ENCODE results near the gene DYSF. TPM values are rescaled to one million over a fixed set of nuclear protein-coding genes. Genes with fewer than 3 reads are reported as not detected.

The DYSF gene
- polyA plus RNA-seq, 1 donor (not counting 4 experiments of a cell fraction or from before 2014, with no cell fraction given): 8.2 TPM

DNA sequence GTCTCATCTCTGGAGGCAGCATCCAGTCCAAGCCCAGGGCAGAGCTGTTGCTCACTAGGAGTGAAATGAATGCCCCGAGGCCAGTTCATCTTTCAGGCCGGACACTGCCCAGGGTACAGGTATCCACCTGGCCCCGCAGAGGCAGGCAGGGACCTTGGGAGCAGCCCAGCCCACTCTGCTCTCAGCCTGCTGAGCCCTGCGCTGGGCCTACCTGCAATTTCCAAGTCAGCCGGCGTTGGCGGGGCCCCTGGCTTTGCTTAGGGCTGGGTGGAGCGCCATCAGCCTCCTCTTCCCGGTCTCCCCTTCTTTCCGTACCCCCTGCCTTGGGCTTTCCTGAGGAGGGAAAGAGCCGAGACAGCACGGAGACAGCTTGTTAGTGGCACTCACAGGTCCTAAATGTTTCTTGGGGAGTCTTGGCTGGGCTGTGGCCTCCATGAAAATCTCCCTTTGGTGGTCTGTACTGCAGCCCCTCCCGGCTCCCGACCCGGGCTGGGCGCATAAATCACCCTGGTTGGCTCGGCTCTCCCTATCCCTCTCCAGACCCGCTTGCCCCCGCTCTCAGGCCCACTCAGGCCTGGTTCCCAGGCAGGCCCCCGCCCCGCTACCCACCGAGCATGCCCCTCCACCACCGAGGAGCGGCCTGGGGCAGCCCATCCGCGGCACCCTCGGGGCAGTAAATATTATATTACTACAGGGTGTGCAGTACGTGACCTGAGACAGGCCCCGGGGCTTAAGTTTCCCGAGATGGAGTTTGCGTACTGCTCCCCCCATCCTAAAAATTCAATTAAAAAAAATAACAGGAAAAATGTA is 106.7 kb downstream of the DYSF start:
- no peaks in the 10 kb centered on the region for H3K9me1 ChIP-seq (ENCODE audit: control insufficient read depth, extremely low read depth, insufficient read depth, low read length)
- H3K27ac ChIP-seq (ENCODE audit: control insufficient read depth, insufficient read depth, low read length): no peak overlapping the region
- TF ChIP-seq EZH2 (IDR thresholded peaks at IDR 0.05; ENCODE audit: low read length): no peak
- TF ChIP-seq, protein P1, sequence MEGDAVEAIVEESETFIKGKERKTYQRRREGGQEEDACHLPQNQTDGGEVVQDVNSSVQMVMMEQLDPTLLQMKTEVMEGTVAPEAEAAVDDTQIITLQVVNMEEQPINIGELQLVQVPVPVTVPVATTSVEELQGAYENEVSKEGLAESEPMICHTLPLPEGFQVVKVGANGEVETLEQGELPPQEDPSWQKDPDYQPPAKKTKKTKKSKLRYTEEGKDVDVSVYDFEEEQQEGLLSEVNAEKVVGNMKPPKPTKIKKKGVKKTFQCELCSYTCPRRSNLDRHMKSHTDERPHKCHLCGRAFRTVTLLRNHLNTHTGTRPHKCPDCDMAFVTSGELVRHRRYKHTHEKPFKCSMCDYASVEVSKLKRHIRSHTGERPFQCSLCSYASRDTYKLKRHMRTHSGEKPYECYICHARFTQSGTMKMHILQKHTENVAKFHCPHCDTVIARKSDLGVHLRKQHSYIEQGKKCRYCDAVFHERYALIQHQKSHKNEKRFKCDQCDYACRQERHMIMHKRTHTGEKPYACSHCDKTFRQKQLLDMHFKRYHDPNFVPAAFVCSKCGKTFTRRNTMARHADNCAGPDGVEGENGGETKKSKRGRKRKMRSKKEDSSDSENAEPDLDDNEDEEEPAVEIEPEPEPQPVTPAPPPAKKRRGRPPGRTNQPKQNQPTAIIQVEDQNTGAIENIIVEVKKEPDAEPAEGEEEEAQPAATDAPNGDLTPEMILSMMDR (optimal IDR thresholded peaks at IDR 0.05 in 1 of 3, IDR thresholded peaks at IDR 0.05 in 1 of 3, conservative IDR thresholded peaks at IDR 0.05 in 1 of 3; ENCODE audit: extremely low read depth in 1 of 3, insufficient read depth in 2 of 3, low read length in 3 of 3): no peak
- peaks cover 19% of the 10 kb centered on the region for H3K27me3 ChIP-seq (ENCODE audit: control insufficient read depth, extremely low read depth, insufficient read depth, low read length)
- DNase-seq (ENCODE audit: low read depth, low spot score) (no peak), FAIRE-seq (no peak)
- H3K79me2 ChIP-seq (ENCODE audit: control insufficient read depth, insufficient read depth, low read length): no peaks in the 10 kb centered on the region
- peaks cover 0 to 2% of the 10 kb centered on the region in 2 experiments for H3K36me3 ChIP-seq (ENCODE audit: control insufficient read depth in 2 of 2, extremely low read depth in 1 of 2, insufficient read depth in 2 of 2, low read length in 2 of 2)
- H3K9me3 ChIP-seq (ENCODE audit: control insufficient read depth, low read depth, low read length): no peaks in the 10 kb centered on the region
- no peaks in the 10 kb centered on the region for H3K4me1 ChIP-seq (ENCODE audit: control insufficient read depth, extremely low read depth, insufficient read depth, low read length)
- H3K4me2 ChIP-seq (ENCODE audit: control insufficient read depth, extremely low read depth, insufficient read depth, low read depth, low read length): no peak overlapping the region
- H2AFZ ChIP-seq (ENCODE audit: control insufficient read depth, low read length): no peak overlapping the region
- H3K9ac ChIP-seq (ENCODE audit: control insufficient read depth, extremely low read depth, insufficient read depth, low read length): no peak overlapping the region
- no peaks in the 10 kb centered on the region for H4K20me1 ChIP-seq (ENCODE audit: control insufficient read depth, extremely low read depth, insufficient read depth, low read length)
- H3K4me3 ChIP-seq (ENCODE audit: control insufficient read depth in 2 of 3, extremely low read depth in 1 of 3, insufficient read depth in 2 of 3, low read depth in 1 of 3, low read length in 3 of 3): no peak overlapping the region
- dilution Hi-C loops (cut with MboI; ENCODE audit: extremely low pct_ligation_motif_present, low sequenced_read_pairs): no loop called here

DNA sequence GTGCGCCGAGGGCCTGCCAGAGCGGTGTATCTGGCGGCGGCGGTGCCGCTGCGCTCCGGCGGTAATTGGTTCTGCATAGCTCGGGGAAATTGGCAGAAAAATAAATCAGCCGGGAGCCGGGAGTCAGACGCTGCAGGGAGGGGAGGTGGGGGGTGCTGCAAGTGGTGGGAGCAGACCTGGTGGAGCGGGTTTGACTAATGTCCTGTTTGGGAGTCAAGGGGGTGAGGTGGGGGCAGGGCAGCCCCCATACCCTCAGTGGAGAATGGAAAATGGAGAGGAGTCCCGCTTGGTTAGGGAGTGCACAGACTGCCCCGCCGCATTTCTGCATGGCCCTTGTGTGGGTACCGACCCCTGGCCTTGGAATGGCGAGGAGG is 107.3 kb downstream of the DYSF start:
- H3K27ac ChIP-seq (ENCODE audit: control insufficient read depth, insufficient read depth, low read length): no peak overlapping the region
- peaks cover 19% of the 10 kb centered on the region for H3K27me3 ChIP-seq (ENCODE audit: control insufficient read depth, extremely low read depth, insufficient read depth, low read length)
- H3K79me2 ChIP-seq (ENCODE audit: control insufficient read depth, insufficient read depth, low read length): no peaks in the 10 kb centered on the region
- H2AFZ ChIP-seq (ENCODE audit: control insufficient read depth, low read length): no peak overlapping the region
- no peaks in the 10 kb centered on the region for H3K9me3 ChIP-seq (ENCODE audit: control insufficient read depth, low read depth, low read length)
- no peaks in the 10 kb centered on the region for H3K9me1 ChIP-seq (ENCODE audit: control insufficient read depth, extremely low read depth, insufficient read depth, low read length)
- no peak overlapping the region for H3K4me2 ChIP-seq (ENCODE audit: control insufficient read depth, extremely low read depth, insufficient read depth, low read depth, low read length)
- H4K20me1 ChIP-seq (ENCODE audit: control insufficient read depth, extremely low read depth, insufficient read depth, low read length): no peaks in the 10 kb centered on the region
- H3K36me3 ChIP-seq (ENCODE audit: control insufficient read depth in 2 of 2, extremely low read depth in 1 of 2, insufficient read depth in 2 of 2, low read length in 2 of 2): peaks cover 0 to 2% of the 10 kb centered on the region in 2 experiments
- no peak overlapping the region for H3K9ac ChIP-seq (ENCODE audit: control insufficient read depth, extremely low read depth, insufficient read depth, low read length)
- no peak for FAIRE-seq
- dilution Hi-C loops (cut with MboI; ENCODE audit: extremely low pct_ligation_motif_present, low sequenced_read_pairs): no loop called here
- no peaks in the 10 kb centered on the region for H3K4me1 ChIP-seq (ENCODE audit: control insufficient read depth, extremely low read depth, insufficient read depth, low read length)
- DNase-seq (ENCODE audit: low read depth, low spot score): no peak
- TF ChIP-seq, protein P1 (optimal IDR thresholded peaks at IDR 0.05 in 1 of 3, IDR thresholded peaks at IDR 0.05 in 1 of 3, conservative IDR thresholded peaks at IDR 0.05 in 1 of 3; ENCODE audit: extremely low read depth in 1 of 3, insufficient read depth in 2 of 3, low read length in 3 of 3): no peak
- no peak overlapping the region for H3K4me3 ChIP-seq (ENCODE audit: control insufficient read depth in 2 of 3, extremely low read depth in 1 of 3, insufficient read depth in 2 of 3, low read depth in 1 of 3, low read length in 3 of 3)

All from keratinocyte (primary cell).